ENCODE measurements around the gene METTL25B. TPM values are rescaled to one million over a fixed set of nuclear protein-coding genes. Genes with fewer than 3 reads are reported as not detected.

METTL25B gene
- total and polyA plus RNA-seq, 2 of the 13 experiments (the other 11 are each of a cell fraction or from before 2014, with no cell fraction given): 11.9 to 24.0 TPM

GRCh38 chr1:156746728-156747631 lies 18.7 kb downstream of the METTL25B start (continued):
- TF ChIP-seq HMGXB3 (CRISPR knock-in tag; IDR thresholded peaks at IDR 0.05; ENCODE audit: borderline replicate concordance) (no peak), MZF1 (CRISPR knock-in tag; IDR thresholded peaks at IDR 0.05; ENCODE audit: borderline replicate concordance) (no peak), ZNF281 (CRISPR knock-in tag; IDR thresholded peaks at IDR 0.05; ENCODE audit: borderline replicate concordance) (peak; percentile 70; the same call in 1 of the 2 replicates), STAG1 (CRISPR knock-in tag; IDR thresholded peaks at IDR 0.05) (no peak), ZFP62 (CRISPR knock-in tag; IDR thresholded peaks at IDR 0.05) (no peak), ZNF567 (CRISPR knock-in tag; IDR thresholded peaks at IDR 0.05; ENCODE audit: borderline replicate concordance) (no peak), ZNF597 (CRISPR knock-in tag; IDR thresholded peaks at IDR 0.05) (no peak), JARID2 (CRISPR knock-in tag; IDR thresholded peaks at IDR 0.05; ENCODE audit: insufficient replicate concordance) (no peak), REPIN1 (CRISPR knock-in tag; IDR thresholded peaks at IDR 0.05; ENCODE audit: borderline replicate concordance, low read depth) (no peak), EED (CRISPR knock-in tag; IDR thresholded peaks at IDR 0.05) (no peak), SNRNP70 (IDR thresholded peaks at IDR 0.05; ENCODE audit: low read depth, low read length) (no peak), ZBTB33 (CRISPR knock-in tag; IDR thresholded peaks at IDR 0.05) (no peak), MTA1 (CRISPR knock-in tag; IDR thresholded peaks at IDR 0.05; ENCODE audit: borderline replicate concordance) (peak; percentile 33; the same call in 1 of the 2 replicates), ZNF746 (CRISPR knock-in tag; IDR thresholded peaks at IDR 0.05) (no peak), ZFP1 (CRISPR knock-in tag; IDR thresholded peaks at IDR 0.05) (no peak; the same call in 1 of the 2 replicates), ZBTB37 (CRISPR knock-in tag; IDR thresholded peaks at IDR 0.05) (no peak)

Measured in HepG2 (cell line).